NCI-H1048 (cell line): ENCODE measurements around the gene RNF213.

Source experiments
- DNase-seq: peaks from one replicate; lab custom pipeline; 2025; lab: John Stamatoyannopoulos, UW

RNF213 gene

DNA sequence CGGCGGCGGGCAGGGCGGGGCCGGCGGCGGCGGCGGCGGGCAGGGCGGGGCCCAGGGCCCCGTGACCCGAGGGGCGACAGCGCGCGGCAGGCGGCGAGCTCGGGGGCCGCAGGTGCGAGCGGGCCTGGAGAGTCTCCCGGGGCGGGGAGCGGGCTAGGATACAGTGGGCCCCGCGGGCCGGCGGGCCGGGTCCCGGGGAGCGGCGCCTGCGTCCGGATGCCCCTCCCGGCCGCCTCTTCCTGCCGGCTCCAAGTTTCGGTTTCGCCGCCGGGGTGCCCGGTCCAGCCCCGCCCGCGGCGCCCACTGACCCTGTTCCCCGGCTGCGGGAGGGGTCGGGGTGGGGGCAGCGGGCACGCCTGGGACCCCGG lies at the start of gene RNF213:
Gene RNF213, plus strand, starts transcription at position 62 of the 368 bp plus-strand sequence. CDS start 2,830 bp downstream, outside the sequence.
- DNase-seq, result no peak

DNA sequence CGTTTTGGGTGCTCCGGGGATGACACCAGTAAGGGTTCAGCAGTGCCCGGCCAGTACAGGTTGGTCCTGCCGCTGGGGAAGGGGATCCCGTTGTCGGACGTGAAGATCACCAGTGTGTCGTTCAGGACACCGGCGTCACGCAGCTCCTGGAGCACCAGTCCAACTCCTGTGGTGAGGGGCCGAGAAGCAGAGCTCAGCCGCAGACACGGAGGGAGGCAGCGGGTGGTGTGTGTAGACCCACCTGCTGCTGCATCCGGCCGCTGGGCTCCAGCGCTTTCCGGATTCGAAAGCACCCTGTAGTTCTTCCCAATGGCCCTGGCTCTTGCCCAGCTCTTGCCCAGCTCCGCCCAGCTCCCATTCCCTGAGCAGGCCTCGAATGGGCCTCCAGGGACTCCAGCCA lies 48.5 kb upstream of the RNF213 start:
- DNase-seq, result no peak

DNA sequence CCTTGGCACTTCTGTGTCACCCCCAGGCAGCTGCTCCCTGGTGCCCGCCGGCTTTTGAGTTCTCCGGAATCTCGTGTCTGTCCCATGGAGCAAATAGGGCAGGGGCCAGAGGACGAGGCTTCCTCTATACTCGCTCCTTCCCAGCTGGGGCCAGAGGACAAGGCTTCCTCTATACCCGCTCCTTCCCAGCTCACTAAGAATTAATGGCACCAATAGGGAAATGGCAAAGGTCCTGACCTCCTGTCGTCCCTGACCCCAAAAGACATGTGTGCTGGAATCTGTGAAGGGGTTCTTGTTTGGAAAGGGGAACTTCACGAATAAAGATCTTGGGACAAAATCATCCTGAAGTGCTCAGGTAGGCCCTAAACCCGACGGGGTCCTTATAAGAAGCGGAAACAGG lies 48.1 kb upstream of the RNF213 start:
- DNase-seq, result no peak

DNA sequence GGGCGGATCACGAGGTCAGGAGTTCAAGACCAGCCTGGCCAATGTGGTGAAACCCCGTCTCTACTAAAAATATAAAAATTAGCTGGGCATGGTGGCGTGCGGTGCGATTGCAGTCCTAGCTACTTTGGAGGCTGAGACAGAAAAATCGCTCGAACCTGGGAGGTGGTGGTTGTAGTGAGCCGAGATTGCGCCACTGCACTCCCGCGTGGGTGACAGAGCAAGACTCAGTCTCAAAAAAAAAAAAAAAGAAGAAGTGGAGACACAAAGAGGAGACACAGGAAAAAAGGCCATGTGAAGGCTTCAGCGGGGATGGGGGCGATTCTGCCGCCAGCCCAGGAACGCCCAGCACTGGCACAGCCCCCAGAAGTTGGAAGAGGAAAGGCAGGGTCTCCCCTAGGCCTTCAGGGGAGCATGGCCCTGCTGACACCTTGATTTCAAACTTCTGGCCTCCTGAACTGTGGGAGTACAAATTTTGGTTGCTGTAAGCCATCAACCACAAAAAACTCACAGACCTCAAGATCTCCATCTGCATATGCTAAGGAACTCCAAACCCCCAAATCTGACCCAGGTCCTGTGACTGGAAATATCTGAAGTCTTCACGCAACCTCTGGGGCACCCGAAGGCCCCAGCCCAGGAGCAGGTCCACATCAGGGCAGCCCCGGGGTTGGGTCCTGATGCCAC lies 47.5 kb upstream of the RNF213 start:
- DNase-seq, result no peak

DNA sequence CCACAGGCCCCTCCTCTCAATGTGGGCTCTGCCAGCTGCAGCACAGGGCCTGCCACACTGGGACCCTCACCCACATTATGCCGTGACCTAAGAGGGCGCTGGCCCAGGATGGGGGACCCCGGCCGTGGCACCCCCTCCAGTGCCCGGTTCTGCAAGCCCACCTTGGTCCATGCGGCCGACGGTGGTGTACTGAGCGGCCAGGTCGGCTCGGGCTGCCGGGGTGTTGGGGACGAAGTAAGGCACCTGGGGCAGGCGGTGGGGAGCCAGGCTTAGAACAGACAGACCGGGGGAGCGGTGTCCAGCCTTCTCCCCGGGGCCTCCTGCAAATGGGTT lies 47.0 kb upstream of the RNF213 start:
- DNase-seq, result no peak

DNA sequence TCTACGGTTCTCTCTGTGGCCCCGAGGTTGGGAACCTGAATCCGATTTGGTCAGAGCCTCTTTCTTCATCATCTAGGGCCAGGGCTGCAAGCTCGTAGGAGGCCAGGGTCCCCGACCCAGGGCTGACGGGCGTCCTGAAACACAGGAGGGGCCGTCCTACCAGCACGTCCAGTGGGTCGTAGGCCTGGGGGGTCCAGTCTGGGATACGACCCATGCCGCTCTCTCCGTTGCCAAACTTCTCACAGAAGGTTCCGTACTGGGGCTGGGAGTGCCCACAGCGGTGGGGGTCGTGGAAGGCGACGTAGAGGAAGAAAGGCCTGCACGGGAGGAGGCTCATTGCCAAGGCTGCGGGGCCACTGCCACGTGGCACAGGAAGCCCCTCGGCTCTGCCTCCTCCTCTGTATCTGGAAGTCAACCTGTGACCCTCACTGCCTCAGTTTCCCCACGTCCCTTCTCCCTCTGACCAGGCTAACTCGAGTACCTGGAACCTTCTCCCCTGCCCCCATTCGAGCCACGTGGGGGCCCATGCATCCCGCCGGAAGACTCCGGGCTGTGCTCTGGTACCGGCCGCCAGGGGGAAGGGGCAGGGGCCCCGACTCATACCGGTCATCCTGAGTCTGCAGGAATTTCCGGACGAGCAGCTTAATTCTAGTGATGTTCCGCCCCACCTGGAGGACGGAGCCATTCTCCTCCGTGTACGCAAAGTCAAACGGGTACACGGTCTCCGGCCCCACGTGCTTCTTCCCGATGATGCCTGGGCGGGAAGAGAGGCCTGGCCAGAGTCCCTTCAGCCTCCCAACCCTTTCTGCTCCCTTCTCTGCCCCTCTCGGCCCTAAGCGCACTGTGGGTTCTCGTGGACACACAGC lies 46.4 kb upstream of the RNF213 start:
- DNase-seq, result no peak

DNA sequence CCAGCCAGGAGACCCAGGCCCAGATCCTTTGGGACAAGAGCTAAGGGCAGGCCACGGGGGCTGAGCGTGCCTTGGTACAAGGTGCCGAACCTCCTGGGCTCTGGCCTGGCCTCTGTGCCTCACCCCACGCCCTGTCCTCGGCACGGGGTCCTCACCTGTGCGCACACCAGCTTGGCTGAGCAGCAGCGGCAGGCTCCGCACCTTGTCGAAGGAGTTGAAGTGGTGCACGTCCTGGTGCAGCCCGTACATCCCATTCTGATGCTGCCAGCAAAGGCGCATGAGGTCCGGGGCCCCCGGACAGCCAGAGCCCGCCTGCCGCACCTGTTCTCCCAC lies 45.8 kb upstream of the RNF213 start:
- DNase-seq, result no peak

DNA sequence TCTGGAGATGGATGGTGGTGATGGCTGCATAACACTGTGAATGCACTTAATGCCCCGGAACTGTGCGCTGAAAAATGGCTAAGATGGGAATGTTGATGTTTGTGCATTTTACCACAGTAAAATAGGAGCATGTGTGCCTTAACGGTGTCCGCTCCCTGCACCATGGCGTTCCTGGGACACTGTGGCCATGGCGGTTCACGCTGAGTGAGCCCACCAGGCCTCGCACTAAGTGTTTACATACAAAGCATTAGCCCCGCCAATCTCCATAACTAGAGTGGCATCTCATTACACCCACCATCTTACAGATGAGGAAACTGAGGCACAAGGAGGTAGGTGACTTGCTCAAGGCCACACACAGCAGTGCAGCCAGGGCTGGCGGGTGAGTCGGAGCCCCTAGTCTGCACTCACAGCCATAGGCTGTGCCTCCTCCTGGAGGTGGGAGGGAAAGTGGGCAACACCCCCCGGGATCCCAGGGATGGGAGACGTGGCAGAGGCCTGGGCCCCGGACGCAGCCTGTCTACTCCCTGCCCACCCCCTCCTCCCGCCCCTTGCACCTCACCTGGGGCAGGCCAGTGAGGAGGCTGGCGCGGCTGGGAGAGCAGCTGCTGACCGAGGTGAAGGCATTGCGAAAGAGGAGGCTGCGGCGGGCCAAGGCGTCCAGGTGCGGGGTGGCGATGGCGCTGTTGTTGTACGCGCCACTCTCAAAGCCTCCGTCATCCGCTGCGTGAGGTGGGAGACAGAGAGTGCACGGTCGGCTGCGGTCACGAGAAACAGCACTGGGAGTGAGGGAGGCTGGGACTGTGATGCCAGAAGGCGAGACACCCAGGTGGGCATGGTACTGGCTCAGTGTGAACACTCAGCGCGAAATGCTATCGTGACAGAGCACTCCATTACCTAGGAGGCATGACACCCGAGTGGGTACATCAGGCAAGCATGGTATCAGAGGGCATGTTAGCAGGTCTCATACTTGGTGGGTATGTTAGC lies 43.9 kb upstream of the RNF213 start:
- no peak for DNase-seq

DNA sequence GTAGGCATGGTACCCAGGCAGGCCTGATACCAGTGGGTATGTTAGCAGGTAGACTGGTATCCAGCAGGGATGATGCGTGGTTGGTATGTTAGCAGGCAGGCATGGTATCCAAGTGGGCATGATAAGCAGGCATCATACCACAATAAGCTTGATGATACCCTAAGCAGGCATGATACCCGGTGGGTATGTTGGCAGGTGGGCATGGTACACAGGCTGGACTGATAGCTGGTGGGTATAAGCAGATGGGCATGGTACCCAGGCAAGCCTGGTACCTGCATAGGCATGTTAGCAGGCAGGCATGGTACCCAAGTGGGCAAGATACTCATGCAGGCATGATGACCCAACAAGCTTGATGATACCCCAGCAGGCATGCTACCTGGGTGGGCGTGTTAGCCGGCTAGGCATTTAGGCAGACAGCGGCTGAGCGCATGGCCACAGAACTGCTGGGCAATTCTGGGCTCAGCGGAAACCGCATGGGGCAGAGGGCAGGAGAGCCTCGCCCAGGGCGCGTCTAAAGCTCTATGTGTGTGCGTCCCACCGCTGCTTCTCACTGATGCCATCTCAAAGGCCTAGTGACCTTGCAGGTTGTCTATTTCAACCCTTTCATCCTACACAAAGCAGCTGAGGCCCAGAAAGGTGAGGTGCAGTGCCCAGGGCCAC lies 42.8 kb upstream of the RNF213 start:
- DNase-seq, result no peak

DNA sequence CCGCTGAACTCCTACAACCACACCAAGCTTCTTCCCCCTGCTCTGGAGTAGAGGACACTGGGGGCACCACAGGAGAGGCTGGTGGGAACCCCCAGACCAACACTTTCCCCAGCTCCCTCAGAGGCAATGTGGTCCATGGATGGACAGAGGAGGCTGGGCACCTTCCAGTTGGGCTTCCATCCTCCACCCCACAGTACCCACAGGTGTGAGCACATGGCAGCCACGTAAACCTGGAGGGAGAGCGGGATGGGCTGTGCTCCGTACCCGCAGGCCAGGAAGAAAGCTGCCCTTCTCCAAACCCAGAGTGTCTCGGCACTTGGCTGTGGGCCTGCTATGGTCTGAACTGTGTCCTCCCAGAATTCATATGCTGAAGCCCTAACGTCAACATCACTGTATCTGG lies 42.3 kb upstream of the RNF213 start:
- DNase-seq, result no peak

DNA sequence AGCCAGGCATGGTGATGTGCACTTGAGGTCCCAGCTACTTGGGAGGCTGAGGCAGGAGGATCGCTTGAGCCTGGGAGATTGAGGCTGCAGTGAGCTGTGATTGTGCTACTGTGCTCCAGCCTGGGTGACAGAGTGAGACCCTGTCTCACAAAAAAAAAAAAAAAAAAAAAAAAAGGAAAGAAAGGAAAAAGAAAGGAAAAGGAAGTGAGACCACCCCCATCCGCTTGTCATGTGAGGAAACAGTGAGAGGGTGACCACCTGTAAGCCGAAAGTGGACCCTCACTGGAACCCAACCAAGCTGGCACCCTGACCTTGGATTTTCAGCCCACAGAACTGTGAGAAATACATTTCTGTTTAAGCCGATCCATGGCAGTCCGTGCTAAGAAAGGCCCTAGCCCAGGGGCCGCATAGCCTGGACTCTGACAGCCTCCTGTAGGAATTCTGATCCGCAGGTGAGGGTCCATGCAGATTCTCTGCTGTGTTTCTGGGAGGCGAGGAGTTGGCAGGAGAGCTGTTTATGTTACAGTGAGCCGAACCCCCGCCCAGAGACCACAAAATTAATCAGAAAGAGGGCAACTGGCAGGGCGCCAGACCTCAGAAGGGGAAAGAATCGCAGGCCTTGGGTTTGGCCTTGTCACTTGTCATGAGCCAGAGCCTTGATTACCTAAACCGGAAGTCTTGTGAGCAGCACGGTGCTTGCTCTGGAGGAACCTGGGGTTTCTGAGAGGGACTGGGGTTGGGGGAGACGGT lies 41.5 kb upstream of the RNF213 start:
- peak; percentile 18 for DNase-seq

DNA sequence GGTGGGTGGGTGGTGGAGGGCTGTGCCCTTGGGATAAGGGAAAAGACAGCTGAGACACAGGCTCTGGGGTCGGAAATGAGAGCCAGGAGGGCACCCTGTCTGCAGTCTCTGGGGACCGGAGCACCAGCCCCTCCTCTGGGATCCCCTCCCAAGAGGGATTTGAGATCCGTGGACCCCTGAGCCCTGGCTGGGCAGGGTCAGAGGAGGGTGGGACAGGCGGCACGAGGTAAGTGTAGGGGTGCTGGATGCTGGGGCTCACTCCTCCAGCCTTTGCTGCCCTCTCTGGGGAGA lies 40.9 kb upstream of the RNF213 start:
- no peak for DNase-seq

DNA sequence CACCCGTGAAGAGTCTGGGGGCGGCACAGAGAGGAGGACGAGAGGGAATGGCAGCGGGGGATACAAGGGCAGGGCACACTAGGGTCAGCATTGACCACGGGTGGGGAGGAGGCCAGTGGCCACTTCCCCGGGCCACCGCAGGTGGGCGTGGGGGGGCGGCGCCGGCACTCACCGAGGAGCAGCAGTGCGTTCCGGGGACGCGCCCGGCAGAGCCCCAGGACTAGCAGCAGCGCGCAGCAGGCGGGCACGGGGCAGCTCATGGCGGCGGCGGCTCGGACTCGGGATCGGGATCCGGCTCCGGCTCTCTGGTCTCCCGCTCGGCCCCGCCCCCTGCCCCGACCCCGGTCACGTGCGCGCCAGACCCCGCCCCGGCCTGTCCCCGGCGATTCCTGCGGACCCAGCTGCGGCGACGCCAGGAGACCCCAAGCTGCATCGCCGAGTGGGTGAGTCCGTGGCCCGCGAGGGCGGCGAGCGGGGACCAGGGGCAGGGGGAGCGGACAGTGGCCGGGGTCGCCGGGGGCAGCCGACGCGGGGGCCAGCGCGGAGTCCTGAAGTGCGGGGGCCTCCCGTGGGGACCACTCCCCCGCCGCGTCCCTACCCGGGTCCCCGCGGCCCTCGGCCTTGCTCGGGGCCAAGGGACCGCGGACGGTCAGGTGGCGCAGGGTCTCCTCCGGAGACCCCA lies 40.5 kb upstream of the RNF213 start, which contains the start of the genes SGSH and SLC26A11:
Gene SGSH, minus strand, starts transcription at position 280 of the 682 bp plus-strand sequence. Its CDS starts 20 bp downstream, at position 260.
Gene SLC26A11, plus strand, starts transcription at position 374 of the 682 bp plus-strand sequence. CDS start 1,134 bp downstream, outside the sequence.
- peak; percentile 59 for DNase-seq

DNA sequence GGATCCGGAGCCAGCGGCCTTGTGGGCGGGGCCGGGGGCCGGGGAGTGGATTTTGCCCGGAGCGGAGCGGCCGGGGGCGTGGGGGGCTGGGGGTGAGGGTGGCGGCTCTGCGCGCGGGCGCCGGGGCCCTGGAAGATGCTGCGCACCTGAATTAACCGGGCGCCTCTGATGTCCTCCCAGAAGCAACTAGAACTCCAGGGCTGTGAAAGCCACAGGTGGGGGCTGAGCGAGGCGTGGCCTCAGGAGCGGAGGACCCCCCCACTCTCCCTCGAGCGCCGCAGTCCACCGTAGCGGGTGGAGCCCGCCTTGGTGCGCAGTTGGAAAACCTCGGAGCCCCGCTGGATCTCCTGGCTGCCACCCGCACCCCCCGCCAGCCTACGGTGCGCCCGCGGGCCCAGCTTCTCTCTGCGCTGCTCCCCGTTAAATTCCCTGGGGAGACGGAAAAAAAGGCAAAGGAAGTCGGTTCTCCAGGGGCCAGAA lies 39.9 kb upstream of the RNF213 start:
- DNase-seq, result no peak

DNA sequence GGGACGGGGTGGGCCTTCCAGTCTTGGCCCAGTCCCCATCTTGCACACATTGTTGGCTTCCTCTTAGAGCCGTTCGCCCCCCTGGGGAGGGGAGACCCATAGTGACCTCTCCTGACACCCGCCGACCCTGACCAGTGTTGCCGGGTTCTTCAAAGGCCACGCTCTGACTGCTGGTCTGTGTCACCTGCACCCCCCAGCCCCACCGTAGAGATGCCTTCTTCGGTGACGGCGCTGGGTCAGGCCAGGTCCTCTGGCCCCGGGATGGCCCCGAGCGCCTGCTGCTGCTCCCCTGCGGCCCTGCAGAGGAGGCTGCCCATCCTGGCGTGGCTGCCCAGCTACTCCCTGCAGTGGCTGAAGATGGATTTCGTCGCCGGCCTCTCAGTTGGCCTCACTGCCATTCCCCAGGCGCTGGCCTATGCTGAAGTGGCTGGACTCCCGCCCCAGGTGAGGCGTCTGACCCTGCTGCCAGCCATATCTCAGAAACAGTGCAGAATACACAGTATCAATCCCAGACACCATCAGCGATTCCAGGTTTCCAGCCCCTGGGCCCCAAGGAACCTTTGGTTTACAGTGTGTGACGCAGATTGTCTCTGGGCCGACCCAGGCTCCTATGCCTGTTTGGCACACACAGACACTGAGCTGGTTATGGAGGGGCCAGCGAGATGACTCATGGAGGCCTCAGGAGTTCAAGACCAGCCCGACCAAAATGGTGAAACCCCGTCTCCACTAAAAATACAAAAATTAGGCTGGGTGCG lies 39.1 kb upstream of the RNF213 start:
- no peak for DNase-seq

DNA sequence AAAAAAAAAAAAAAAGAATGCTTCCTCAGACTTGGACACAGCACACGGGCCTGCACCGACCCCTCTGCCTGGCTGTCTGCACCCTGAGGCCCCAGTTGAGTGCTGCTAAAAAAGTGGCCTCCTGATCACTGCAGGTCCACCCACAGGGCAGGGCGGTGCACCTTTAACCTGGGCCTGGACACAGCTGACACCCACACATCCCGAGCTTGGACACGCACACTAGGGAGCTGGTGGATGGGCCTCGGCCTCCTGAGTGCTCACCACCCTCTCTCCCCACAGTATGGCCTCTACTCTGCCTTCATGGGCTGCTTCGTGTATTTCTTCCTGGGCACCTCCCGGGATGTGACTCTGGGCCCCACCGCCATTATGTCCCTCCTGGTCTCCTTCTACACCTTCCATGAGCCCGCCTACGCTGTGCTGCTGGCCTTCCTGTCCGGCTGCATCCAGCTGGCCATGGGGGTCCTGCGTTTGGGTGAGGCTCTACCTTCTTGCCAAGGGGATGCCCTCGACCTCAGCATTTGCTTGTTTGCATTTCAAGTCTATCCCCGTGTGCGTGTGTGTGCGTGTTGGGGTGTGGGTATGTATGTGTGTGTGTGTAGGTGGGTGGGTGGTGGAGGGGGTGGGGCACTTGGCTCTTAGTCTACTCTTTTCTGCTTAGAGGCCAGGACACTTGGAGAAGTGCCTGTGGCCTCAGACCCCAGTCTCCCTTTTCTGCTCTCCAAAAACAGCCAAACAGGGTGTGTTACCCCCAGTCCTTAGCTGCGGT lies 38.1 kb upstream of the RNF213 start:
- no peak for DNase-seq

DNA sequence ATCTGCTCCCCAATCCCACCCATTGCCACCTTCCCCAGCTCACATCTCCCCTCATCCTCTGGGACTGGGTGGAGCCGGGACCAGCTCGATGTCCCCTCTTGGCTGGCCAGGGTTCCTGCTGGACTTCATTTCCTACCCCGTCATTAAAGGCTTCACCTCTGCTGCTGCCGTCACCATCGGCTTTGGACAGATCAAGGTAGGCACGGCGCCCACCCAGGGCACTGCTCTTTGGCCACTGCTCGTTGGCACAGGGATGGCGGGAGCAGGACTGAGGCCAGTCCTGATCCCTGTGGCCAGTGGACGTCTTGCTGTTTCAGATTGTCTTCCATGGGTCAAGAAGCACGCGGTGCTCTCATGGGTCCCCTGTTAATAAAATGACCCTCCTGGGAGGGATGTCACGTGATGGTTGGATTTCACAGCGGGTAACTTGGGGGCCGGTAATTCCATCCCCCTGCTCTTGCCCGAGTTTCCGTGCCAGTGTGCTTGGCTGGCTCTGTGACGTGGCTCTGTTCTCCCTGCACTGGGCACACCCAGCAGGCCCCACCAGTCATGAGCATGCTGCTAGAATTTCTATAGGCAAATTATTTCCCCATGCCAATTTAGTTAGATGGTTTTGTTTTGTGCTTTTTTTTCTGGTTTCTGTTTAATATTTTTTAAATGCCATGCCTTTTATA lies 37.4 kb upstream of the RNF213 start:
- no peak for DNase-seq

DNA sequence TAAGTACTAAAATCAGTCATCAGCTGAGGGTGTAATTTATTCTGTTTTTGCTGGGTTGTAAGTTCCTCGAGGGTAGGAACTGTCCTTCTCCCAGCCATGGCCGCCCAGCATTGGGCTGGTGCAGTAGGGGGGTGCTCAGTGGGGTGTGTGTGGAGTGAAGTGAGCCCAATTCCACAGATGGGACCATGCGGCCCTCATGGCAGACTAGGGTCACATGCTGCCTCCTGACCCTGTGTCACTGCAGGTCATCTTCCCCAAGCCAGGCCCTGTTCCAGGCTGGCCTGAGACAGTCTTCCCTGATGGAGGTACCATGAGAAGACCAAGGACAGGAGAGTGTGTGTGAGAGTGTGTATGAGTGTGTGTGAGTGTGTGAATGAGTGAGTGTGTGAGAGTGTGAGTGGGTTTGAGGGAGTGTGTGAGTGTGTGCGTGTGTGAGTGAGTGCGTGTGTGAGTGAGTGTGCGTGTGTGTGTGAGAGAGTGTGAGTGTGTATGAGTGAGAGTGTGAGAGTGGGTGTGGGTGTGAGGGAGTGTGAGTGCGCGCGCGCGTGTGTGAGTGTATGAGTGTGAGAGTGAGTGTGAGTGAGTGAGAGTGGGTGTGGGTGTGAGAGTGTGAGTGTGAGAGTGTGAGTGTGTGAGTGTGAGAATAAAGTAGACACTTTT lies 36.7 kb upstream of the RNF213 start:
- DNase-seq, result no peak
